Subcutaneous adipose tissue (tissue), 4 donors: ENCODE measurements around the gene GNAO1. TPM values are rescaled to one million over a fixed set of nuclear protein-coding genes. Genes with fewer than 3 reads are reported as not detected.

ENCODE experiments used
- total RNA-seq, 4 donors: library from RNA; depleted of rRNA; stranded (reverse); fragments of >200 nt; gene quantifications; one replicate each; pipeline ENCODE4 v1.1.0, GENCODE V29; 2016
- TF ChIP-seq, protein P1 (sequence below): fragments of 450-650 bp; IDR thresholded peaks from one replicate; pipeline ENCODE4 v1.5.1; 2016; ENCODE audit warnings: low read depth, mild to moderate bottlenecking, control low read depth, antibody characterized with exemption, moderate library complexity

GNAO1 gene
- total RNA-seq, 4 donors from 2014 or later: 0.44 to 1.6 (median 0.63) TPM

DNA sequence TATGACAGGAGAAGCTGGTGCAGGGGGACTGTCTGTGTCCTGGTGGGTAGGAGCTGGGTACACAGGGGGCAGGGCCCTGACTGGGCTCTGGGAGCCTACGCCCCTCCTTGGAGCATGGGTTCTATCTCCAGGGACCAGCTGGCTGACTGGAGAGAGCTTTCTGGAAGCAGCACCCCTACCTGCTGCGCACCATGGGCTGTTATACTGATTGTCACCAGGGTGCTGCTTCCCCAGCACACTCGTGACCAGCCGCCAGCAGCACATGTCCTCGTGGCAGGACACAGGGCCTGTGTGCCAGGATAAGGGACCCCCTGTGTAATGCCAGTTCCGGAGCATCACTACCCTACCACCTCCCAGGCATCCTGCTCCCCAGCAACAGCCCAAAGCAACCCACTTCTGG is 128.1 kb downstream of the GNAO1 start:
- TF ChIP-seq, protein P1, sequence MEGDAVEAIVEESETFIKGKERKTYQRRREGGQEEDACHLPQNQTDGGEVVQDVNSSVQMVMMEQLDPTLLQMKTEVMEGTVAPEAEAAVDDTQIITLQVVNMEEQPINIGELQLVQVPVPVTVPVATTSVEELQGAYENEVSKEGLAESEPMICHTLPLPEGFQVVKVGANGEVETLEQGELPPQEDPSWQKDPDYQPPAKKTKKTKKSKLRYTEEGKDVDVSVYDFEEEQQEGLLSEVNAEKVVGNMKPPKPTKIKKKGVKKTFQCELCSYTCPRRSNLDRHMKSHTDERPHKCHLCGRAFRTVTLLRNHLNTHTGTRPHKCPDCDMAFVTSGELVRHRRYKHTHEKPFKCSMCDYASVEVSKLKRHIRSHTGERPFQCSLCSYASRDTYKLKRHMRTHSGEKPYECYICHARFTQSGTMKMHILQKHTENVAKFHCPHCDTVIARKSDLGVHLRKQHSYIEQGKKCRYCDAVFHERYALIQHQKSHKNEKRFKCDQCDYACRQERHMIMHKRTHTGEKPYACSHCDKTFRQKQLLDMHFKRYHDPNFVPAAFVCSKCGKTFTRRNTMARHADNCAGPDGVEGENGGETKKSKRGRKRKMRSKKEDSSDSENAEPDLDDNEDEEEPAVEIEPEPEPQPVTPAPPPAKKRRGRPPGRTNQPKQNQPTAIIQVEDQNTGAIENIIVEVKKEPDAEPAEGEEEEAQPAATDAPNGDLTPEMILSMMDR: no peak

DNA sequence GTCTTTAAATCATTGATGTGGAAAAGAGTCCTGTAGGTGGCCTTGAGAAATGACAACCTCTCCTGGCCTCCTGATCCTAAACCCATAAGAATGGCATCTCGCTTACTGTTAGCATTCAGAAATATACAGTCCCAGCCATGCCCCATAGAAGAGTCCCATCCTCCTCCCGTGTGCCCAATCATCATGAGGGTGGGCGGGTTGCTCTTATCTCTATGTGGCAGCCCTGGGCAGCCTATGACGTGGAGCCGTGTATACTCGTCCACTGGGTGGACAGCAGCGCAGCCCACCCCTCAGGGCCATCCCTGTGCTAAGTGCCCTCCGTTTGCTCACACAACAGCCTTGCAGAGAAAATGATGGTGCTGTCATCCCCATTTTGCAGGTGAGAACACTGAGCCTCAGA is 128.8 kb downstream of the GNAO1 start:
- TF ChIP-seq, protein P1: no peak

DNA sequence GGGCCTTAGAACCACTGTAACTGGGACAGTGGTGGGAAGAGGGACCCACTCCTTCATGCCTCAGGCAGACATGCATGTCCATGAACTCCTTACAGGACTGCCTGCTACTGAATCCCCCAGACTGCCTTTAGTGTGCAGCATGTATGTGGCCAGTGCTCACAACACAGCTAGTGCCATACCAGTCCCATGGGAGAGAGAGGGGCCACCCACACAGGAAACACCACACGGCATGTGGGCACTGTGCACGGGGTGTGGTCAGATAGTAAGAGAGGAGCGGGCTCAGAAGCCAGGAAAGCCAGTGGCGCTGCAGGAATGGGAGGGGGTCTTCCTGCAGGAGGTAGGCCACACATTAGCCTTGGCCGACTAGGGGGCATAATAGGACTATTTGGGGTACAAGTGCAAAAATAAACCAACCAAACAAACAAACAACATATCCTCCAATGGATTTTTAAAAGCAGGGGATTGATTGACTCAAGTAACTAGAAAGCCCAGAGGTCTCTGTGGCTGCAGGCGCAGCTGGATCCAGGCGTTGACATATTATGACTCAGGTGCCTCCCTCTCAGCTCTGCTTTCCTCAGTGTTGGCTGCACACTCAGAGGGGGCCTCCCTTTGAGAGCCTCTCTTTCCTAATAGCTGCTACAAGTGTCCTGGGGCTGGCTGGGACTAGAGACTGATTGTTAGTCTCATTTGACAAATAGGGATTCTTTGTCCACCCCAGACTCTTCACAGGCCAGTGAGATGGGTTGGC is 129.7 kb downstream of the GNAO1 start:
- TF ChIP-seq, protein P1: no peak

- TF ChIP-seq, protein P1: no peak
Observed at GRCh38 chr16:56321571-56321970, 130.3 kb downstream of the GNAO1 start.

GRCh38 chr16:56324406-56324805 is 133.1 kb downstream of the GNAO1 start:
- TF ChIP-seq, protein P1: no peak

DNA sequence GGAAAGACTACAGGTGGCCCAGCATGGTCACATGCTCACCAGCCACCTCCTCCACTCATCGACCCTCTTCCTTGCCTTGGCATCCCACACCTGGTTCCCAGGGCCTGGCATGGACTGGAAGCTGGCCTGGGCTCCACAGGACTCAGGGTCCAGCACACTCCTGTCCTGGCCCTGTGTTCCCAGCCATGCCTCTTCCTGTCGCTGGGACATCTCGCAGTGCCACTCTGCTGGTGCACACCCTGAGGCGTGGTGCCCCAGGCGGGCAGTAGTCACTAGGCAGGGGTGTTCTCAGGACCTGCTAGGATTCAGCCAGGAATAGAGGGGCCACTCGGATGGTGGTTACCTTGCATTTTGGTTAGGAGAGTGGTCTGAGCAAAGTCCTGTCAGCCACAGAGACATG is 134.7 kb downstream of the GNAO1 start:
- TF ChIP-seq, protein P1: no peak

- TF ChIP-seq, protein P1: no peak
Observed at GRCh38 chr16:56327071-56327928, 136.0 kb downstream of the GNAO1 start.
